ENCODE results near the gene DNPH1.

DNPH1 gene

DNA sequence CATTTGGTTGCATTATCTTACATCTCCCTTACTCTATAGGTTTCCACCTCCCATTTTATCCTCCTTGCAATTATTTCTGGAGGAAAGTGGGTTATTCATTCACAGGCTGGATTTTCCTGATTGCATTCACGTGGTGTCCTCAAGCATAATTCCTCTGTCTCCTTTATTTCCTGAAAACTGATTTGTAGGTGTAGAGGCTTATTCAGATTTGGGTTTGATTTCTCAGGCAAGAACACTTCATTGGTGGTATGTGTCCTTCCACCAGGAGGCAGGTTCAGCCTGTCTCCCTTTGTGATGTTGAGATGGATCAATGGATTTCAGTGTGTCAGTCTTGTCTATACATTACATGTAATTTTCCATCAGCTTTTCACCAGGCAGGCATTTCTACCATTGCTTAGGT lies 17.3 kb downstream of the DNPH1 start:
- DNase-seq (ENCODE audit: low read depth): no peak

DNA sequence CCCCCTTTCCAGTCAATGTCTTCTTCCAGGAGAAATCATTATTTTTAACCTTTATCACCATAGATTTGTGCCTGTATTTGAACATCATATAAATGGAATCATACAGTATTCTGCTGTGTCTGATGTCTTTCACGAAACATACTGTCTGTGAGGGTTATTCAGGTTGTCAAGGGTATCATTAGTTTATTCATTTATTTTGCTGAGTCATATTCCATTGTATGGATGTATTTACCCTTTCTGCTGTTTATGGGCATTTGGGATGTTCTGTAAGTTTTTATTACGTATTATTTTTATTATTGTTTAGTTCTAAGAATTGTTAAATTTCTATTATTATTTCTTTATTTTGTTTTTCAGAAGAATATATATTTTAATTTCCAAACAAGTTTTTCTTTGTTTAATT lies 22.0 kb downstream of the DNPH1 start:
- DNase-seq (ENCODE audit: low read depth): no peak

DNA sequence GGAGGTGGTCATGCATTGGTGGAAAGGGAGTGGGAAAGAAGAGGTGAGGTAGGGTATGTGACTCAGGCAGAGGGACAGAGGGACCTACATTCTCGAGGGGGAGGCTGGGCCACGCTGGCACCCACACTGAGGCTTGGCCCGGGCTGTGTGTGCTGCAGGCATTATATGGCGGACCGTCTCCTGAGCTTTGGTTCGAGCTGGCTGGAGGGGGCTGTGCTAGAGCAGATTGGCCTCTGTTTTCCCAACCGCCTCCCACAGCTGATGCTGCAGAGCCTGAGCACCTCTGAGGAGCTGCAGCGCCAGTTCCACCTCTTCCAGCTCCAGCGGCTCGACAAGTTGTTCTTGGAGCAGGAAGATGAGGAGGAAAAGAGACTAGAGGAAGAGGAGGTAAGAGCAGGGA lies 23.4 kb downstream of the DNPH1 start:
- DNase-seq (ENCODE audit: low read depth): no peak

DNA sequence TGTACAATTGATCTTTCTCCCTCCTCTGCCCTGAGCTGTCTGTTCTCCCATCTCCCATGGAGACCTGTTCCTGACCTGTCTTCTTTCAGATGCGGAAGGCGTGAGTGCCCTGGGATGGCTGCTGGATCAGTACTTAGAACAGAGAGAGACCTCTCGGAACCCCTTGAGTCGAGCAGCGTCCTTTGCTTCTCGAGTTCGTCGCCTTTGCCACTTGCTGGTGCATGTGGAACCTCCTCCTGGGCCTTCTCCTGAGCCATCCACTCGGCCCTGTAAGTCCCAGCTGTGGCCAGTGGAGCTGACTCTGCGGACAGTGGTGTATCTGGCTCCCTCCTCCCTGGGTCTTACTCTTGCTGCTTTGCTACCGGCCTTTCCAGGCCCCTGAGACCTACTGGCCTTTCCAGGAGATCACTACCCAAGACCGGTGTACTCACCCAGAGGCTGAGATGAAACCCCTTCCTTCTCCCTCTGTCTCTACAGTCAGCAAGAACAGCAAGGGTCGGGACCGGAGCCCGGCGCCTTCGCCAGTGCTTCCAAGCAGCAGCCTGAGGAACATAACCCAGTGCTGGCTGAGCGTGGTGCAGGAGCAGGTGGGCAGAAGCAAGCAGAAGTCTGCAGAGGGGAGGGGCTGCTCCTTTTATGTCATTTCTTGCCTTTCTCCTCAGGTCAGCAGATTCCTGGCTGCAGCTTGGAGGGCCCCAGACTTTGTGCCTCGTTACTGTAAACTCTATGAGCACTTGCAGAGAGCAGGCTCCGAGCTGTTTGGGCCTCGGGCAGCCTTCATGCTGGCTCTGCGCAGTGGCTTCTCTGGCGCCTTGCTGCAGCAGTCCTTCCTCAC lies 24.8 kb downstream of the DNPH1 start:
- DNase-seq (ENCODE audit: low read depth): no peak

DNA sequence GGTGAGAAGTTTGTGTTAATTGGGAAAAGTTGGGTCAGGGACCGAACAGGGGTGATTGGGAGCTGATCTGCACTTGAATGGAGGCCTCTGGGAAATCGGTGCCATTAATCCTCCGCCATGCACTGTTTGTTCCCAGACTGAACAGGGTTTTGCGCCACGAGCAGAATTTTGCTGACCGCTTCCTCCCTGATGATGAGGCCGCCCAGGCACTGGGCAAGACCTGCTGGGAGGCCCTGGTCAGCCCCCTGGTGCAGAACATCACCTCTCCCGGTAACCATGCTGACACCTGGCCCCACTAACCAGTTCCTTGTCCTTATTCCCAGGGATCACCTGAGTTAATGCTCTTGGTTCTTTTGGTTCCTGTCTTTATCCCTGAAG lies 25.6 kb downstream of the DNPH1 start:
- DNase-seq (ENCODE audit: low read depth): no peak

DNA sequence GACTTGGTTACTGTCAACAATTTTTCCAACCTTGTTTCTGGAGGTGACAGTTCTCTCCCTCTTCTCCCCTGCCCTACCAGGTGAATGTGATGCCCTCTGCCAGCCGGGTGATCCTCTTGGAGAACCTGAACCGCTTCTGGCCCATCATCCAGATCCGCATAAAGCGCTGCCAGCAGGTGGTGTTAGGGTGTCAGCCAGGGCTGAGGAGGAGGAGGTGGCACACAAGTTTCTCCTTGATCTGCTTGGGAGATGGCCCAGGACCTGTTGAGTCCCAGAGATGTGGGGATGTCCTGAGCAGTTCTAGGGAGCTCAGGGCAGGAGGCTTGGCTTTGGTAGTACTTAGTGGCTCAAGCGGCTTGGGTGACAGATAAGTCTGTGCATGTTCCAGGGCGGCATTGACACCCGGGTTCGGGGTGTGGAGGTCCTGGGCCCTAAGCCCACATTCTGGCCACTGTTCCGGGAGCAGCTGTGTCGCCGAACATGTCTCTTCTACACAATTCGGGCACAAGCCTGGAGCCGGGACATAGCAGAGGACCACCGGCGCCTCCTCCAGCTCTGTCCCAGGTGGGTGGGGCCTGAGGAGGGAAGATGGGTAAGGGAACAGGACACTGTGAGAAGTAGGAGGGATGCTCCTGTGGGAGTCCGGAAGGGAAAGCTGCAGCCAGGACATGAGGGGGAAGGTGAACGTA lies 26.1 kb downstream of the DNPH1 start:
- no peak for DNase-seq (ENCODE audit: low read depth)

DNA sequence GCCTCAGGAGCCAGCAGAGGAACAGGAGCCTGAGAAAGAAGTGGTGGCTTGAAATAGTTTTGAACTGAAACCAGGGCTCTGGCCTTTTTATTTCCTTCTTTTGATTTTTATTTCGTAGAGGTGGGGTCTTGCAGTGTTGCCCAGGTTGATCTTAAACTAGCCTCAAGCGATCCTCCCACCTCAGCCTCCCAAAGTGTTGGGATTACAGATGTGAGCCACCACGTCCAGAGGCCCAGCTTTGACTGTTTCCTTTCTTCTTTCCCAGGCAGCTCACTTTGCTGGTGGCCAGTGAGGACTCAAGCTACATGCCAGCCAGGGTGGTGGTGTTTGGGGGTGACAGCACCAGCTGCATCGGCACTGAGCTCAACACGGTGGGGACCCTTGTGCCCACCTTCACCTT lies 26.8 kb downstream of the DNPH1 start:
- no peak for DNase-seq (ENCODE audit: low read depth)

DNA sequence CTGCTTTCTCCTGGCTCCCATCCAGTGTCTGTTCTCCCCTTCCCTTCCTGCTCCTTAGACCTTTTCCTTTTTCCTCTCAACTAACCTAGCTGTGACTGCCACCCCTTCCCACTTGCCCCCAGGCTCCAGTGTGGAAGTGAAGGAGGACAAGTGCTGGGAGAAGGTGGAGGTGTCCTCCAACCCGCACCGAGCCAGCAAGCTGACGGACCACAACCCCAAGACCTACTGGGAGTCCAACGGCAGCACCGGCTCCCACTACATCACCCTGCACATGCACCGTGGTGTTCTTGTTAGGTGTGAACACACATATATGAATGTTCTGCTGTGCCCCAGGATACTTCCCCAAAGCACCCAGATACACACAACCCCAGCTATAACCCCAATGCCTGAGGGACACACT lies 28.7 kb downstream of the DNPH1 start:
- DNase-seq (ENCODE audit: low read depth): no peak

DNA sequence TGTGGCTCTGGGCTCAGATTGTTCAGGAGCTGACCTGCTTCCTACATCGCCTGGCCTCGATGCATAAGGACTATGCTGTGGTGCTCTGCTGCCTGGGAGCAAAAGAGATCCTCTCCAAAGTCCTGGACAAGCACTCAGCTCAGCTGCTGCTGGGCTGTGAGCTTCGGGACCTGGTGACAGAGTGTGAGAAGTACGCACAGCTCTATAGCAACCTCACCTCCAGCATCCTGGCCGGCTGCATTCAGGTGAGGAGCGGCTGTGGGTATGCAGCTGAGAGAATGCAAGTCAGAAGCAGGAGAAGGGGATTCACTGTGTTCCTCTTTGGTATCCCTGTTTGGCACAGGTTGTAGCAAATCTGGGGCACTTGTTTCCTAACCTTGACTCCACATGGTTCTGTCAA lies 29.4 kb downstream of the DNPH1 start:
- DNase-seq (ENCODE audit: low read depth): no peak

DNA sequence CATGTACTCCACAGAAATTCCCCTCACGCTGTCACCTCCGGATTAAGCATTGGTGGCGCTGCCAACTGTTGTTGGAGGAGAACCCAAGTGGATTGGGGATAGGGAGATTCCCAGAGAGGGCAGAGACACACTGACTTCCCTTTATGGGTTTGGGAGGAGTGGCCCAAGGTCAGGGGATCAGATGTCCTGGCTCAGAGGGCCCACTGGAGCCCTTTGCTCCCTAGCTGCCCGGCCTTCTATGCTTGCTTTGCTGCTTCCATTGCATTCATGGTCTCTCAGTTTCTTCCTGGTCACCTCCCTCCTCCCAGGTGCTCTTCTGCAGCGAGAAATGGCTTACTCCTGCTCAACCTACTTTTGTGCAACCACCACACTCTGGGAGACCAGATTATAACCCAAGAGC lies 32.9 kb downstream of the DNPH1 start:
- DNase-seq (ENCODE audit: low read depth): no peak

DNA sequence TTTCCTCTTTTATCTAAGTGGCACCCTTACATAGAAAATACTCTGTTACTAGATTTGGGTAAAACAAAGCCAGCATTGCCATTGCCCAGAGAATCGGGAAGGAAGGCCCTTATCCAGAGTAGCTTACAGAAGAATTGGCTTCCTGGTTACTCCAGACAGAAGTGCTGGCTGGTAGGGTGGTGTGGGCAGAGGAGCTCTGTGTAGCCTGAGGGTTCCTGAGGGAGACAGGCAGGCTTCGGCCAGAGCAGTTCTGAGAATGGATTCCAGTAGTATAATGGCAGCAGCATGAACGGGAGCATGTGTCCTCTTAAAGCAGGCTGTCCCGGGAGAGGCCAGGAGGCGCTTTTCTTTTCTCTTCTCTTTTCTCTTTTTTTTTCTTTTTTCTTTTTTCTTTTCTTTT lies 35.4 kb downstream of the DNPH1 start:
- no peak for DNase-seq (ENCODE audit: low read depth)

DNA sequence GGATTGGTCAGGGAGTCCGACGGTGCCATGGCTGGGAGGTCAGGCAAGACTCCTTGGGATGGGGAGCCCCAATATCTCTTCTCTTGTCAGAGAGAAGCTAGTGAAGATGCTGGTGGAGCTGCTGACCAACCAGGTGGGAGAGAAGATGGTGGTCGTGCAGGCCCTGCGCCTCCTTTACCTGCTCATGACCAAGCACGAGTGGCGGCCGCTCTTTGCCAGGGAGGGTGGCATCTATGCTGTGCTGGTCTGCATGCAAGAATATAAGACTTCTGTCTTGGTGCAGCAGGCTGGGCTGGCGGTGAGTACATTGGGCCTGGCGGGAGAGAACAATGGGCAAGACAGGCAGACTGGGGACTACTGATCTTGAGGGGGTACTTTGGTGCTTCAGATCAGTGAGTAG lies 36.4 kb downstream of the DNPH1 start:
- DNase-seq (ENCODE audit: low read depth): no peak

DNA sequence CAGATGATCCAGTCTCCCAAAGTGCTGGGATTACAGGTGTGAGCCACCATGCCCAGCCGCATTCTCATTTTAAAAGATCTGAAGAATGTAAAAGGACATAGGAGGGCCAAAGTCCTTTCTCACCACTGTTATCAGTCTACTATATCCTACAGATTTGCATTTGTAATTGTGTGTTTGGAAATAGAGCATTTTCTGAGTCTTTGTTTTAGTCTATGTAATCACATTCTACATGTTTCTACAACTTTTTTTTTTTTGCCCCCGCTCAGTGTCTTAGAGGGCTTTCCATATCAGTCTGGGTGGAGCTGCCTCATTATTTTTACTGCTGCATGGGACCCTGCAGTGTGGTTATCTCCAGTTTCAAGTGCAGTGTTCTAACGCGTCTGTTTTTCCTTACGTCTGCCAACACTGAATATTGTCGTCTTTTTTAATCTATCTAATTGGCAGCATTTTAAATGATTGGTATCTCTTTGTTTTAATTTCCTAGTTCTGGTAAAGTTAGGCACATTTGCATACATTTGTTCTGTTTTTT lies 39.4 kb downstream of the DNPH1 start:
- DNase-seq (ENCODE audit: low read depth): no peak

DNA sequence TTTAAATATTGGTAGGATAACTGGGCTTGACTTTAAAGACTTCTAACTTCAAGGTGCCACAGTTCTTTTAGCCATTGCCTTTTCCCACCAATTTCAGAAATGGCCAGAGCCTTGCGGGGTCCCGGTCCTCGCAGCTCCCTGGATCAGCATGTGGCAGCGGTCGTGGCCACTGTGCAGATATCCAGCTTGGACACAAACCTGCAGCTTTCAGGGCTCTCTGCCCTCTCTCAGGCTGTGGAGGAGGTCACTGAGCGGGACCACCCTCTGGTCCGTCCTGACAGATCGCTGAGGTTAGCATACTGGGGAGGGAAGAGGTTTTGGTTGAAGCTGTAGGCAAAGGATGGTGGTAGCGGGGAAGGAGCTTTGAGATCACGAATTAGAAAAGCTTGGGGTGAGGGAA lies 40.9 kb downstream of the DNPH1 start:
- DNase-seq (ENCODE audit: low read depth): no peak

DNA sequence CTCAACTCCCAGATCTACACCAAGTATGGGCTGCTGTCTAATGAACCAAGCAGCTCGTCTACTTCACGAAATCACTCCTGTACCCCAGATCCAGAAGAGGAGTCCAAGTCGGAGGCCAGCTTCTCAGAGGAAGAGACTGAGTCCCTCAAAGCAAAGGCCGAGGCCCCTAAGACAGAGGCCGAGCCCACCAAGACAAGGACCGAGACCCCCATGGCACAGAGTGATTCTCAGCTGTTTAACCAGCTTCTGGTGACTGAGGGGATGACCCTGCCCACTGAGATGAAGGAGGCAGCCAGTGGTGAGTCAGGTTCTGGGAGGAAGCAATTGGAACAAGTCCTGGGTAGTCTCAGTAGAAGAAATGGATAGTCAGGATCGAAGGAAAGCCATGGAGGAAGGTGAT lies 41.5 kb downstream of the DNPH1 start:
- no peak for DNase-seq (ENCODE audit: low read depth)

DNA sequence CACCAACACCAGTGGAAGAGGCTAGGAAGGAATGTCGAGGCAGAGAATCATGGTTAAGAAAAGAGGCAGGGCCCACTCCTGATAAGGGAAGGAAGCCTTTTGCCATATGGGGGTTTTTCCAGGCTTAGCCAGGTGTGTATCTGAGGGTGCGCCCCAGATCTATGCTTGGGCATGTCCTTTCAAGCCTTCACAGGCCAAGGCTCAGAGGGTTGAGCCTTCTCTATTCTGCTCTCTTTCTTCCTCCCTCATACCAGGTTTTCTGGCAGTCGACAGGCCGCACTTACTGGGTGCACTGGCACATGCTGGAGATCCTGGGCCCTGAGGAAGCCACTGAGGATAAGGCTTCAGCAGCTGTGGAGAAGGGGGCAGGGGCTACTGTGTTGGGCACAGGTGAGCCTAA lies 42.6 kb downstream of the DNPH1 start:
- no peak for DNase-seq (ENCODE audit: low read depth)

DNA sequence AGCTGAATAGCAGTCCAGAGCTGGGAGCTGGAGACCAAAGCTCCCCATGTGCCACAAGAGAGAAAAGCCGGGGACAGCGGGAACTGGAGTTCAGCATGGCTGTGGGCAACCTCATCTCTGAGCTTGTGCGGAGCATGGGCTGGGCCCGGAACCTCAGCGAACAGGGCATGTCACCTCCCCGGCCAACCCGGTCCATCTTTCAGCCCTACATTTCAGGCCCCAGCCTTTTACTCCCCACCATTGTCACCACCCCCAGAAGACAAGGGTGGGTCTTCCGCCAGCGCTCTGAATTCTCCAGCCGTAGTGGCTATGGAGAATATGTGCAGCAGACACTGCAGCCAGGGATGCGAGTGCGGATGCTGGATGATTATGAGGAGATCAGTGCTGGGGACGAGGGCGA lies 43.3 kb downstream of the DNPH1 start:
- no peak for DNase-seq (ENCODE audit: low read depth)

DNA sequence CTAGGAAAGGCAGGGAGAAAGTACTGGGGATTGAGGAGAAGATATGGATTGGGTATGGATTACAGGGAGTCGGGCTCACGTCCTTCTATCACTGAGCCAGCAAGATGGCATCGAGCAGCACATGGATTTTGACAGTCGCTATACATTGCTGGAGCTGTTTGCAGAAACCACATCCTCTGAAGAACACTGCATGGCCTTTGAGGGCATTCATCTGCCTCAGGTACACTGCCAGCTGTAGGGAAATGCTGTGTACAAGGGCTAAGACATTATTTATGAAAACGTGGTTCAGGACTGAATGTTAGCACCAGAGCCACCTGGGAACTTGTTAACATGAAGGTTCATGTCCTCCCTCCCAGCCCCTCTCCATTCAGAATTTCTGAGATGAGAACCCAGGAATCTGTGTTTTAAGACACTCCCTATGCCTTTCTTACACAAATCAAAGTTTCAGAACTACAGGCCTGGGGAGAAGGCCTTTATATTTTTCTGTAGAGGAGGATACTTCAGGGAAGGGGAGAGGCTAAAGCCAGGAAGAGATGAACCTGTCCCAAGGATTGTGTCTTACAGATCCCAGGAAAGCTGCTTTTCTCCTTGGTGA lies 43.8 kb downstream of the DNPH1 start:
- DNase-seq (ENCODE audit: low read depth): no peak

DNA sequence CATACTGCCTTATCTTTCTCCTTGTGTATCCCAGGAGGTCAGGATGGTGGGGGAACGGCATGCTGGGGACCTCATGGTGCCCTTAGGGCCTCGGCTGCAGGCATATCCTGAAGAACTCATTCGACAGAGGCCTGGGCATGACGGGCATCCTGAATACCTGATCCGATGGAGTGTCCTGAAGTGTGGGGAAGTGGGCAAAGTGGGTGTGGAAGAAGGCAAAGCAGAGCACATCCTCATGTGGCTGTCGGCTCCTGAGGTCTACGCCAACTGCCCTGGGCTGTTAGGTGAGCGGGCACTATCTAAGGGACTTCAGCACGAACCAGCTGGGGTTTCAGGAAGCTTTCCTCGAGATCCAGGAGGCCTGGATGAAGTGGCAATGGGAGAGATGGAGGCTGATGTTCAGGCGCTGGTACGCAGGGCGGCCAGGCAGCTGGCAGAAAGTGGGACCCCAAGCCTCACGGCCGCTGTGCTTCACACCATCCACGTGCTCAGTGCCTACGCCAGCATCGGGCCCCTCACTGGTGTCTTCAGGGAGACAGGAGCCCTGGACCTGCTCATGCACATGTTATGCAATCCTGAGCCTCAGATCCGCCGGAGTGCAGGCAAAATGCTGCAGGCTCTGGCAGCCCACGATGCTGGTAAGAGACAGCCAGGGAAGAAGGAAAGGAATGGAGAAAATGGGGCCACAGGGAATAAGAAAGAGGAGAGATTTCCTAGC lies 44.9 kb downstream of the DNPH1 start:
- no peak for DNase-seq (ENCODE audit: low read depth)

DNA sequence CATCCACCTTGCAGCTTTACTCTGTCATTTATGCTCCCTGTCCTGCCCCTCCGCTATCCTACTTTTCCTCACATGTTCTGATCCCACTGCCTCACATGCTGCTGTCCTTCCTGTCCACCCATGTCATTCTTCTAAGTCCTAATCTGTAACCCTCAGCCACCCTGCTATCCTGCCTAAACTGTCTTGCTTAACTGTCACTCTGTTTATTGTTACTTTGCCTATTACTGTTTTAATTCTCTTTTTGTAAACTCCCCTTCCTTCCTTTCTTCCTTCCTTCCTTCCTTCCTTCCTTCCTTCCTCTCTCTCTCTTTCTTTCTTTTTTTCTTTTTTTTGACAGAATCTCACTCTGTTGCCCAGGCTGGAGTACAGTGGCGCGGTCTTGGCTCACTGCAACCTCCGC lies 45.8 kb downstream of the DNPH1 start:
- DNase-seq (ENCODE audit: low read depth): no peak

DNA sequence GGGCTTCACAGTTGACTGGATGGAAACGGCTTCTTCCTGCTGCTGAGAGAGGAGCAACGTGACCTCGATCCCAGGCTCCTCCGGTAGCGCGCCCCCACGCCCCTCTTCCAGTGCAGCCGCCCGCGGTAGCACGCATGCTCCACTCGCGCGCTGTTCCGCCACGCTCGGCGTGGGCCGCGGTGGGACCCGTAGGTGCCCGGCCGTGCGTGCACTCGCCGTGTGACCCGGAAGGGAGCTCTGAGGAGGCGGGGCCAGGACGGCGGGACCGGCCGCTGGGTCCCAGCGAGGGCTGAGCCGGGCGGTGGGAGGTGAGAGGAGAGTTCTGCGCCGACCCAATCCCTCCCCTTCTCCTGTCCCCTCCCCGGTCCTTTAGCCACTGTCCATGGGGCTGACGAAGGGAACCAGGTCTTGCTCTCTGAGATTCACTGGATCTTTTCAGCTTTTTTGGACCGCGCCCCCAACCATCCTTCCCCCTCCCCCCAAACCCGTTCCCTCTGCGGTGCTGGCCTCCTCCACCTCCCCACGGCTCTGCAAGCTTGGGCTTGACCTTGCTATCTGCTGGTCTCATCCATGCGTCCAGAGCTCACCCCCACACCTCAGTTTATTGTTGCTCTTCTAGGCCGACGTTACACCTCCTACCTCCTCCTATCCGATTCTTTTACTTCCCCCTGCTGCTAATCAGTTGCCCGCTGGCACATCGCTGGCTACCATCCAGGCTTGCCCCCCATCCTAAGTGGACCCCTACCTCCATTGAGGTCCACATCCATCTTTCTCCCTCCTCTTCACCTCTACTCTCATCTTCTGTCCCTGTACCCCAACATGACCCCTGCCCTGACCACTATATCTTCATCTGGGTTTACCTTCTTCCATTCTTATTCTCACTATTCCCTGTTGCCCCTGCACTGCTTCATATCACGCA lies 47.1 kb downstream of the DNPH1 start, which contains the start of gene CUL9:
CUL9 (plus strand) TSS at position 255 of the 919 bp plus-strand sequence. CDS start 2,115 bp downstream, outside the sequence.
- peak; percentile 72 for DNase-seq (ENCODE audit: low read depth)
